Breast epithelium (tissue), 3 donors: ENCODE results near the gene LIN28B.

Experiments used
- CTCF ChIP-seq, 3 donors: fragments of 450-650 bp; IDR thresholded peaks; one replicate each; pipeline ENCODE4 v1.5.1; 2016 to 2017; ENCODE audit warnings: antibody characterized with exemption in 3 of 3, mild to moderate bottlenecking in 3 of 3, moderate library complexity in 3 of 3
- POLR2A ChIP-seq: fragments of 450-650 bp; IDR thresholded peaks from one replicate; pipeline ENCODE4 v1.6.1; 2016; ENCODE audit warnings: antibody characterized with exemption, mild to moderate bottlenecking, moderate library complexity

- TF ChIP-seq POLR2A (no peak), CTCF (IDR thresholded peaks at IDR 0.05) (no peak)
Measured at GRCh38 chr6:105014954-105015353, 58.0 kb downstream of the LIN28B start.
